SK-N-SH (cell line): ENCODE data around the gene LIMK2. TPM values are rescaled to one million over a fixed set of nuclear protein-coding genes. Genes with fewer than 3 reads are reported as not detected.

ENCODE experiments used
- CTCF ChIA-PET: fragments of 300-600, 350-600 bp; formaldehyde crosslinking; extraction: SDS; loops from one replicate; lab custom pipeline; 2021; lab: Yijun Ruan, JAX
- POLR2A ChIA-PET: fragments of 350-600 bp; sonication (Branson Sonifier 250); formaldehyde crosslinking; extraction: SDS; loops from one replicate; lab custom pipeline; 2020; ENCODE audit warnings: antibody characterized with exemption, inconsistent platforms; lab: Yijun Ruan, JAX
- DNase-seq: peaks from one replicate; pipeline ENCODE4 v3.0.0; 2012
- H2AFZ ChIP-seq: fragments of 200-600 bp; sonication (generic); 2 replicates; pipeline ENCODE4 v1.8.1; 2016; ENCODE audit warnings: antibody characterized with exemption, mild to moderate bottlenecking, low read depth
- H3F3A ChIP-seq: fragments of 200-600 bp; sonication (generic); replicated peaks from 2 replicates; pipeline ENCODE3; 2016; ENCODE audit warnings: antibody characterized with exemption, mild to moderate bottlenecking; ENCODE audit not compliant: insufficient read depth
- H3K27ac ChIP-seq, 2 experiments: fragments of 200-500 bp in 1 of 2; fragments of 200-600 bp in 1 of 2; sonication (Bioruptor generic) in 1 of 2; sonication (generic), shearing (Covaris generic) in 1 of 2; 2 replicates each; pipeline versions ENCODE4 v1.5.1 to v1.6.1; 2014 to 2016; ENCODE audit warnings: low read depth in 2 of 2, inconsistent platforms in 1 of 2, low read length in 1 of 2, mild to moderate bottlenecking in 1 of 2, mixed read lengths in 1 of 2
- H3K27me3 ChIP-seq: fragments of 200-600 bp; sonication (generic), shearing (Covaris generic); 2 replicates; pipeline ENCODE4 v1.6.1; 2016; ENCODE audit warnings: mixed run types; ENCODE audit not compliant: insufficient read depth
- H3K36me3 ChIP-seq, 2 experiments: fragments of 200-500 bp in 1 of 2; fragments of 200-600 bp in 1 of 2; sonication (Bioruptor generic) in 1 of 2; sonication (generic) in 1 of 2; replicated peaks in 1 of 2; 2 replicates each; pipeline versions ENCODE3 to v1.5.1; 2014 to 2016; ENCODE audit warnings: low read length in 1 of 2, mild to moderate bottlenecking in 1 of 2; ENCODE audit not compliant: insufficient read depth in 2 of 2, control insufficient read depth in 1 of 2
- H3K4me1 ChIP-seq, 2 experiments: fragments of 200-500 bp in 1 of 2; fragments of 200-600 bp in 1 of 2; sonication (Bioruptor generic) in 1 of 2; sonication (generic), shearing (Covaris generic) in 1 of 2; 2 replicates each; pipeline versions ENCODE4 v1.5.1 to v1.6.1; 2014 to 2016; ENCODE audit warnings: low read depth in 1 of 2, low read length in 1 of 2, mixed run types in 1 of 2; ENCODE audit not compliant: insufficient read depth in 2 of 2, control insufficient read depth in 1 of 2
- H3K4me2 ChIP-seq: fragments of 200-600 bp; sonication (generic), shearing (Covaris generic); 2 replicates; pipeline ENCODE4 v1.6.1; 2017; ENCODE audit warnings: mixed run types
- H3K4me3 ChIP-seq, 2 experiments: fragments of 200-500 bp in 1 of 2; fragments of 200-600 bp in 1 of 2; sonication (Bioruptor generic) in 1 of 2; sonication (generic), shearing (Covaris generic) in 1 of 2; 2 replicates each; pipeline versions ENCODE4 v1.5.1 to v1.8.1; 2014 to 2016; ENCODE audit warnings: low read depth in 2 of 2, inconsistent platforms in 1 of 2, low read length in 1 of 2, mild to moderate bottlenecking in 1 of 2, mixed read lengths in 1 of 2, moderate library complexity in 1 of 2
- H3K79me2 ChIP-seq: fragments of 200-600 bp; sonication (generic); 2 replicates; pipeline ENCODE4 v1.8.1; 2017; ENCODE audit warnings: mild to moderate bottlenecking; ENCODE audit not compliant: insufficient read depth
- H3K9ac ChIP-seq: fragments of 200-600 bp; sonication (generic); 2 replicates; pipeline ENCODE4 v1.6.1; 2017; ENCODE audit warnings: mixed run types
- H3K9me2 ChIP-seq: fragments of 200-600 bp; sonication (generic); 2 replicates; pipeline ENCODE4 v1.6.1; 2017; ENCODE audit warnings: mixed run types
- H3K9me3 ChIP-seq: fragments of 200-600 bp; sonication (generic); 2 replicates; pipeline ENCODE4 v1.6.1; 2017; ENCODE audit warnings: mixed run types, mild to moderate bottlenecking, moderate library complexity
- H4K20me1 ChIP-seq: fragments of 200-600 bp; sonication (generic); 2 replicates; pipeline ENCODE4 v1.6.1; 2017; ENCODE audit warnings: mild to moderate bottlenecking, mixed run types; ENCODE audit not compliant: insufficient read depth
- CHD2 ChIP-seq: fragments of 150-350 bp; IDR thresholded peaks from 2 replicates; pipeline ENCODE4 v1.6.1; 2018; ENCODE audit warnings: low read length; ENCODE audit not compliant: partially characterized antibody
- ELF1 ChIP-seq: IDR thresholded peaks from 2 replicates; pipeline ENCODE4 v1.4.0; 2012
- EP300 ChIP-seq, 2 experiments: IDR thresholded peaks; 2 replicates each; pipeline versions ENCODE4 v1.4.0 to v1.6.1; 2012; ENCODE audit warnings: borderline replicate concordance in 1 of 2, low read depth in 1 of 2, low read length in 1 of 2
- FOXJ3 ChIP-seq: sonication (generic); formaldehyde crosslinking; IDR thresholded peaks from 2 replicates; pipeline ENCODE4 v1.5.1; 2020; ENCODE audit warnings: mild to moderate bottlenecking, missing genetic modification reagents
- FOXM1 ChIP-seq: IDR thresholded peaks from 2 replicates; pipeline ENCODE4 v1.4.0; 2012; ENCODE audit warnings: low read depth, mild to moderate bottlenecking
- GATA2 ChIP-seq: sonication (generic); formaldehyde crosslinking; IDR thresholded peaks from 2 replicates; pipeline ENCODE4 v1.5.0; 2020; ENCODE audit warnings: mild to moderate bottlenecking, missing genetic modification reagents
- JUND ChIP-seq: IDR thresholded peaks from 2 replicates; pipeline ENCODE4 v1.4.0; 2012
- MAX ChIP-seq: IDR thresholded peaks from 2 replicates; pipeline ENCODE4 v1.4.0; 2012; ENCODE audit warnings: low read depth
- MEF2A ChIP-seq: IDR thresholded peaks from 2 replicates; pipeline ENCODE4 v1.4.0; 2012; ENCODE audit warnings: low read depth, borderline replicate concordance
- NRF1 ChIP-seq: IDR thresholded peaks from 2 replicates; pipeline ENCODE4 v1.6.1; 2012; ENCODE audit warnings: low read depth, mild to moderate bottlenecking, low read length
- PBX3 ChIP-seq: IDR thresholded peaks from 2 replicates; pipeline ENCODE4; 2012
- POLR2AphosphoS5 ChIP-seq: IDR thresholded peaks from 2 replicates; pipeline ENCODE4 v1.6.1; 2012; ENCODE audit warnings: low read depth, low read length
- RAD21 ChIP-seq: IDR thresholded peaks from 2 replicates; pipeline ENCODE4 v1.6.1; 2012; ENCODE audit warnings: mild to moderate bottlenecking, low read length
- RCOR1 ChIP-seq: fragments of 150-350 bp; IDR thresholded peaks from 2 replicates; pipeline ENCODE4 v1.6.1; 2017; ENCODE audit warnings: antibody characterized with exemption, low read length
- REST ChIP-seq: IDR thresholded peaks from 2 replicates; pipeline ENCODE4 v1.6.1; 2012; ENCODE audit warnings: mild to moderate bottlenecking, low read depth, low read length, moderate library complexity
- SMC3 ChIP-seq: IDR thresholded peaks from 2 replicates; pipeline ENCODE4 v1.6.1; 2012; ENCODE audit warnings: low read depth, low read length, improper control_type of control experiment
- TCF12 ChIP-seq: IDR thresholded peaks from 2 replicates; pipeline ENCODE4 v1.4.0; 2012
- TEAD4 ChIP-seq: IDR thresholded peaks from 2 replicates; pipeline ENCODE4 v1.4.0; 2012; ENCODE audit warnings: mild to moderate bottlenecking, borderline replicate concordance; ENCODE audit not compliant: insufficient read depth
- USF1 ChIP-seq: IDR thresholded peaks from 2 replicates; pipeline ENCODE4 v1.4.0; 2012; ENCODE audit warnings: low read depth, borderline replicate concordance
- WGBS: methylation state at CpG from one replicate; pipeline ENCODE4 v1.1.6; 2017; ENCODE audit warnings: low lambda C conversion rate; 5-methylcytosine and 5-hydroxymethylcytosine counted together
- polyA plus RNA-seq, 3 experiments: library from polyadenylated mRNA; depleted of rRNA; stranded (reverse); fragments of >200 nt; gene quantifications; 2 replicates each; pipeline ENCODE4 v1.2.3, GENCODE V29; 2012

LIMK2 gene
- polyA plus RNA-seq, 1 of the 3 experiments (the other 2 are of a cell fraction), result 9.8 TPM

- H2AFZ ChIP-seq, result no peak overlapping the region
- TF ChIP-seq RCOR1, result no peak
- TF ChIP-seq ELF1, result no peak
- no peak for TF ChIP-seq MEF2A
- no peaks in the 10 kb centered on the region for H4K20me1 ChIP-seq
- H3F3A ChIP-seq, result peaks cover 6% of the 10 kb centered on the region
- CTCF ChIA-PET, result interaction anchor here (0.9 to 6.9 kb wide), 5 partner anchors 14 to 184 kb away, joined by 3 to 151 read pairs (median 64); partner anchors contain the start of gene LIMK2
- no peaks in the 10 kb centered on the region for H3K9me2 ChIP-seq
- no peak overlapping the region for H3K9ac ChIP-seq
- POLR2A ChIA-PET, result interaction anchor here (1.2 kb wide), 1 partner anchor 12 kb away, joined by 4 read pairs; no protein-coding TSS in a partner anchor
- H3K79me2 ChIP-seq, result no peaks in the 10 kb centered on the region
- no peaks in the 10 kb centered on the region for H3K9me3 ChIP-seq
- 94% methylated on average over 2 of the region's 3 CpGs for WGBS
- no peaks in the 10 kb centered on the region for H3K27me3 ChIP-seq
- no peak overlapping the region for H3K27ac ChIP-seq
- no peak overlapping the region for H3K4me3 ChIP-seq
- no peak overlapping the region for H3K4me2 ChIP-seq
- no peak for DNase-seq
- peaks cover 53% of the 10 kb centered on the region in 2 experiments for H3K36me3 ChIP-seq
- H3K4me1 ChIP-seq, result no peaks in the 10 kb centered on the region; a peak in 1 of 4 replicates
Measured at GRCh38 chr22:31269892-31270579, 57.9 kb downstream of the LIMK2 start.

GRCh38 chr22:31271026-31271425, 58.9 kb downstream of the LIMK2 start:
- H4K20me1 ChIP-seq, result no peaks in the 10 kb centered on the region
- no peaks in the 10 kb centered on the region for H3K9me3 ChIP-seq
- peaks cover 53 to 56% of the 10 kb centered on the region in 2 experiments for H3K36me3 ChIP-seq
- no peaks in the 10 kb centered on the region; a peak in 1 of 4 replicates for H3K4me1 ChIP-seq
- POLR2A ChIA-PET, result interaction anchor here (0.7 kb wide), 1 partner anchor 9 kb away, joined by 3 read pairs; no protein-coding TSS in a partner anchor
- peaks cover 6% of the 10 kb centered on the region for H3F3A ChIP-seq
- H3K4me3 ChIP-seq, result no peak overlapping the region
- H3K27me3 ChIP-seq, result no peaks in the 10 kb centered on the region
- H3K9ac ChIP-seq, result no peak overlapping the region
- CTCF ChIA-PET, result interaction anchor here (1.2 to 6.9 kb wide), 6 partner anchors 15 to 186 kb away, joined by 3 to 151 read pairs (median 45); partner anchors contain the start of gene LIMK2
- no peak overlapping the region for H3K4me2 ChIP-seq
- TF ChIP-seq MEF2A (no peak), GATA2 (no peak), NRF1 (no peak), USF1 (no peak), RAD21 (no peak), PBX3 (no peak), RCOR1 (no peak), TEAD4 (no peak), JUND (no peak), MAX (no peak), POLR2AphosphoS5 (no peak), SMC3 (no peak), REST (no peak), TCF12 (no peak), FOXM1 (no peak), FOXJ3 (no peak), EP300 (IDR thresholded peaks at IDR 0.05; ENCODE audit: borderline replicate concordance in 1 of 2, low read depth in 1 of 2, low read length in 1 of 2) (no peak), CHD2 (no peak)
- no peak for DNase-seq
- WGBS, result 100% methylated on average over 4 of the region's 4 CpGs
- no peak overlapping the region for H3K27ac ChIP-seq
- no peaks in the 10 kb centered on the region for H3K9me2 ChIP-seq
- H3K79me2 ChIP-seq, result no peaks in the 10 kb centered on the region
- H2AFZ ChIP-seq, result no peak overlapping the region
